Medulla oblongata (tissue), 1 donor: ENCODE measurements around the gene GPR137B.
"Not testable (repeated sequence)": the region's sequence is repeated elsewhere in the genome, so short reads cannot be mapped to it uniquely, and the experiment has no call there.

ENCODE experiments used
- DNase-seq: peaks from one replicate; pipeline ENCODE4 v3.0.0-alpha.2; 2015; ENCODE audit errors: extremely low spot score

GPR137B gene

DNA sequence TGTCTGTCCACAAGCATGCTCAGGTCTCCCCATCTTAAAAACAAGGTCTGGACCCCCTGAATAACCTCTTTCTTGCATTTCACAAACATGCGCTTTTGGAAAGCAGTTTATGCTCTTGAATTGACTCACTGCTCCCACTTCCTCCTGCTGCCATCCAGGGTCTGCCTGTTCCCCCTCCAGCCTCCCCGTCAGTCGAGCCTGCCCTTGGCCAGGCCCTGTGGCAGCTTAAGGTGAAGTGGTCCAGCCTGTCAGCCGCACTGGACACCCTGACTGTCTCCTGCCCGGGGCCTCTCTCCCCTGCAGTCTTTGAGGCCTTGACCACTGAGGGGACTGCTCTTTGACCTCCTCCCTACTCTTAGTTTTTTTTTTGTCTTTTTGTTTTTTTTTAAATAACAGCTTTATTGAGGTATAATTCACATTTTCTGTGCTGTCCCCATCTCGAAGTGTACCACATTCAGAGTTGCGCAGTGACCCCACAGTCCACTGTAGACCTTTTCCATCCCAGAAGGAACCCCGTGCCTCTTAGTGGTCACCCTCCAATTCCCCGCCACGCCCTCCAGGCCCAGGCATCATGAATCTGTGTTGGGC lies 18.3 kb downstream of the GPR137B start:
- no peak for DNase-seq

DNA sequence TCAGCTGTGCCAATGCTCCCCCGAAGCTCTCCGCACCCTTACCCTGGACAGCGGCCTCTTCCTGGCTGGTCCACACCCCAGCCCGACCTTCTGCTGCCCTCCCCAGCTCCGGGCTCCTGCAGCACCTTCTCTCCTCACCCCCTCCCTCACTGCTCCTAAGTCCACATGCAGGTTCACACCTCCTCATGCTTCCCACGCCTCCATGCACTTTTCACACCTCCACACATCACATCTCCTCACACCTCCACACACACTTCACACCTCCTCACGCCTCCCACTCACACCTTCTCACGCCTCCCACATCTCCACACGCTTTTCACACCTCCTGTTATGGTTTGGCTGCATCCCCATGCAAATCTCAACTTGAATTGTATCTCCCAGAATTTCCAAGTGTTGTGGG lies 18.9 kb downstream of the GPR137B start:
- DNase-seq = no peak

DNA sequence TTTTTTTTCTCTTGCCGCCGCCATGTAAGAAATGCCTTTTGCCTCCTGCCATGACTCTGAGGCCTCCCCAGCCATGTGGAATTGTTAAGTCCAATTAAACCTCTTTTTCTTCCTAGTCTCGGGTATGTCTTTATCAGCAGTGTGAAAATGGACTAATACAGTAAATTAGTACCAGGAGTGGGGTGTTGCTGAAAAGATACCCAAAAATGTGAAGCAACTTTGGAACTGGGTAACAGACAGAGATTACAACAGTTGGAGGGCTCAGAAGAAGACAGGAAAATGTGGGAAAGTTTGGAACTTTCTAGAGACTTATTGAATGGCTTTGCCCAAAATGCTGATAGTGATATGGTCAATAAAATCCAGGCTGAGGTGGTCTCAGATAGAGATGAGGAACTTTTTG lies 19.4 kb downstream of the GPR137B start:
- DNase-seq = not testable (repeated sequence)

DNA sequence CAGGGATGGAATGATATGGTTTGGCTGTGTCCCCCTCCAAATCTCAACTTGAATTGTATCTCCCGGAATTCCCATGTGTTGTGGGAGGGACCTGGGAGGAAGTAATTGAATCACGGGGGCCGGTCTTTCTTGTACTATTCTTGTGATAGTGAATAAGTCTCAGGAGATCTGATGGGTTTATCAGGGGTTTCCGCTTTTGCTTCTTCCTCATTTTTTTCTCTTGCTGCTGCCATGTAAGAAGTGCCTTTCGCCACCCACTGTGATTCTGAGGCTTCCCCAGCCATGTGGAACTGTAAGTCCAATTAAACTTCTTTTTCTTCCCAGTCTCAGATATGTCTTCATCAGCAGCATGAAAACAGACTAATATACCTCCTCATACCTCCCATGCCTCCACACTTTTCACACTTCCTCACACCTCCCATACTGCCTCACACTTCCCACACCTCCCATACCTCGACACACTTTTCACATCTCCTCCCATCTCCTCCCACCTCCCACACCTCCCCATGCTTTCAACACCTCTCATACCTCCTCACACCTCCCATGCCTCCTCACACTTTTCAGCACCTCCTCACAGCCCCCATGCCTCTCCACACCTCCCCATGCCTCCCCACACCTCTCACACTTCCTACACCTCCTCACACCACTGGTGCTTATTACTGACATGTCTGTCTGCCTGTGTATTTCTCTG lies 21.3 kb downstream of the GPR137B start:
- no peak for DNase-seq

DNA sequence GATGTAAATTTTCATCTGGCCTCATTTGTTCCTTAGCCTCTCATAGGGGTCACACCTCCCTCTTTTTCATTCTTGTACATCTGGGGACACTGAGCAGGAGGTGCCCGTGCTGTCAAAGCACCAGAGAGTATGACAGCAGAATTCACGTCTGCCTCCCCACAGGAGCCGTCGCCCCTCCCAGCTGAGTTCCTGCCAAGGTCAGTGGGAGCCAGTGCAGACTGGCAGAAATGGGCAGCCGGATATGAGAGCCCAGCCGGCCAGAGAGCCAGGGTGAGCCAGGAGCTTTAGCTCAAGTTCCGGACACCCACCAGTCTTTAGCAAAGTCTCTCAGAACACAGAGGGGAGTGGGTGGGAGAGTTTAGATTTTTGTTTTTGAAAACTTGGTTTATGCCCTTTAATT lies 21.9 kb downstream of the GPR137B start:
- DNase-seq = peak; percentile 31

DNA sequence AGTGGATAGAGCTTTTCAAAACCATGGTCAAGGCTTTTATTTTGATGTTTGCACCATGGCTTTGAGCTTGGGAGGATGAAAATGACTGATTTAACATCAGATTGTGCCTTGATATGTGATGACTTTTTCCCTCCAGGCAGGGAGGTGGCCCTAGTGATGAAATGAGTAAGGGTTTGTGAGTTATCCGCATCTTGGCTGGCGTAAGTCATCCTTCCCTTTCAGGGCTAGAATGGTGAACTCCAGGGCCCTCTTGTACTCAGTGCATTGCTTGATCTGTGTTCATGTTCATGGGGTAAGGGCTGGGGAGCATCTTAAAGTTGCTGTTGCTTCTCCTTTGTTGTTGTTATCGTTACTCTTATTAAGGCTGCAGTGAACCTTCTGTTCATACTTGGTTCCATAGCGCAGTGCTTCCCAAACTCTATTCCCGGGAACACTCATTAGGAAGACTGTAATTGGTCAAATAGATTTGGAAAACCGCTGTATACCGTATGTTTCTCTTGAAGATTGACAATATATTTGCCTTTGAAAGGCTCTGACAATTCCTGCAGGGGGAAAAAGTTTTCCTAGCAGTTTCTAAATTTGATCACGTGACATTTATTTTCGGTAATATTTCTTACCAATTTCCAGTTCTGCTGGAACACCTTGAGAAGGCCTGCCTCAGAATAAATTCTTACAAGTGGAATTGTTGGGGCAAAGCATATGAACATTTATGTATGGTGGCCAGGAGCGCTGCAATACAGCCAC lies 23.1 kb downstream of the GPR137B start:
- no peak for DNase-seq

DNA sequence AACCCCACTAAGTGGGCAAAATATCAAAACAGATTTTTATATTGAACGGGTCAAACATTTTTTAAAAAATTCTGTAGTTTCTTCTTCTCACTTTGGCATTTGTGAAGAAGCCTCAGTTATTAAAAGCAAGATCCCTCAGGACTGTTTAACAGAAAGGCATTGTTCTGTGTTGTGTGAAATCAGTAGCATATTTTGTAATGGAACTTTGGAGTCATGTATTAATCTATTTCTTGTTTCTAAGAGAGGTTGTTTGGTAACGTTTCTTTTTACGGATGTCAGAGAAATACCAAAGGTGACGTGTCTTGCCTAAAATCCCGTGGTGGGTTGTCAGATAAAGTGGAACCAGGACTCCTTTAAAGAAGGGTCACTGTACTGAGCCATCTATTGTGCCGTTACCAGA lies 23.7 kb downstream of the GPR137B start:
- DNase-seq = no peak

DNA sequence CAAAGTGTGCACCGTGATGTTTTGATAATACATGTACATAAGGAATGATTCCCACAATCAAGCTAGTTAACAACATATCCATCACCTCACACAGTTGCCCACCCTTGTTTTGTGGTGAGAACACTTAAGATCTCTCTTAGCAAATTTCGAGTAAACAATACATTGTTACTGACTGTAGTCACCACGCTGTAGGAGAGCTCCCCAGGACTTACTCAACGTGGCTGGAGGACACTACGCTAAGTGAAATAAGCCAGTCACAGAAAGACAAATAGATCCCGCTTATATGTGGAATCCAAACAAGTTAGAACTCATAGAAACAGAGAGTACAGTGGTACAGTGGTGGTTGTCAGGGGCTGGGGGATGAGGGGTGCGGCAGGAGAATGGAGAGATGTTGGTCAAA lies 24.8 kb downstream of the GPR137B start:
- DNase-seq = no peak

DNA sequence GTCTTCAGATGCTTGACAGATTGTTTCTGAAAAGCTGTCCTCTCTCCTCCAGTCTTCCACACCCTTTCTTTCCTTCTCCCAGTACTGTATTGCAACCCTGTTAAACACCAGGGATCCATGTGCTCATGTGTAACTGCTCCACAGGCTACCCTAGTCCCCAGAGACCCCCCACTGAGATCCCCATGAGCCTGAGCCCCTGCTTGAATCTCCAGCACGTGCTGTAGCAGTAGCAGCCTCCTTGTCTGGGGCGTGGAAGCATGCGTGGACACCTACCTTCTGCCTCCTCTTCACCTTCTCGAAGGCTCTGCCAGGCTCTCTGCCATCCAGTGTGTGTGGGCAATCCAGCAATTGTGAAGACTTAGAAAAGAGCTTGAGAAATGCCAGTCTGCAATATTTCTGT lies 25.2 kb downstream of the GPR137B start:
- no peak for DNase-seq

DNA sequence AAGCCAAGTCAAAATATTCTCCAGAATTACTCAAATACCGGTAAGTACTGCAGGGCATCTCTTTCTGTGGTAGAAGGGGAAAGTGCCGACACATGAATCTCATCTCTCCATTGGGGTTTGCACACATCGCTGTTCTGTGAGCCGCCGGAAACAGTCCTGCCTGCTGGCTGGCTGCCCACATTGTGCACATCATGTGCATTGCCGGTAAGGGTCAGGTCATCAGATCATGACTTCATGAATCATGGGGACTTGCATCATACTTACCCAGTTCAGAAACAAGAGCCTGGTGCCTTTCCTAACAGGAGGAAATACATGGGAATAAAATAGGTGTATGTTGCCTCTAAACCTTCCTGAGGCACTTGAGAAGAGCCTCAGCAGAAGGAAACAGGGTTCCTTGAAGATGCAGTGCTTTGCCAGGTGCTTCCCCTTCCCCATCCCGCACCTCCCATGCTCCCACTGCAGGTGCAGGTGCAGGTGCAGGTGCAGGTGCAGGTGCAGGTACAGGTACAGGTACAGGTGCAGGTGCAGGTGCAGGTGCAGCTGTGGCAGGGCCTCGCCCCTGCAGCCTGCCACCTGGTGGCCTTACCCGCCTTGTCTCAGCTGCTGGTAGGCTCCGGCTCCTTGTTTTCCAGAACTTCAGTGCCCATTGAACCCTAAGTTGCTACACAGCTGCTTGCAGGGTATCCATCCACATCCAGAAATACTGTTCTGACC lies 26.5 kb downstream of the GPR137B start:
- no peak for DNase-seq

DNA sequence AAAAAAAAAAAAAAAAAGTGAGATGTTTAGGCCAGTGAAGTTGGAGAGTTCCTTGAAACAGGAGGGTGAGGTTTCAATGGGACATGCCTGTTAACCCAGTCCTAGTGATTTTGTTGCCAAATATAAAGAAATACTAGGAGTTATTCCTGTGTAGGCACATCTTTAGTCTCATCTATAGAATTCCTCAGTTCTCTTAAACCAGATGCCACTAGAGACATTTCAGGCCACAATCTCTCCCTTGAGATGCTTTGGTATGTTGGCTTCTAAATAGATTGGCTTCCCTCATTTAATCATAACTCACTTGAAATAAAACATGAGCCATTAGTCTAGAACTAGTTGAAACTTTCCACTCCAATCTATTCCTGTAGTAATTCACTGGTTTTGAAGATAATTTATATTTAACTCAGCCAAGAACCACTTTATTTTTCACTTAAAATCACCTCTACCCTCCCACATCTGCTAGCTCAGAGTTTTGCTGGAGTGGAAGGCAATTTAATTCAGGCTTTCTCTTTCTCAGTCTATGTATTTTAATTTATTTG lies 29.8 kb downstream of the GPR137B start:
- no peak for DNase-seq

DNA sequence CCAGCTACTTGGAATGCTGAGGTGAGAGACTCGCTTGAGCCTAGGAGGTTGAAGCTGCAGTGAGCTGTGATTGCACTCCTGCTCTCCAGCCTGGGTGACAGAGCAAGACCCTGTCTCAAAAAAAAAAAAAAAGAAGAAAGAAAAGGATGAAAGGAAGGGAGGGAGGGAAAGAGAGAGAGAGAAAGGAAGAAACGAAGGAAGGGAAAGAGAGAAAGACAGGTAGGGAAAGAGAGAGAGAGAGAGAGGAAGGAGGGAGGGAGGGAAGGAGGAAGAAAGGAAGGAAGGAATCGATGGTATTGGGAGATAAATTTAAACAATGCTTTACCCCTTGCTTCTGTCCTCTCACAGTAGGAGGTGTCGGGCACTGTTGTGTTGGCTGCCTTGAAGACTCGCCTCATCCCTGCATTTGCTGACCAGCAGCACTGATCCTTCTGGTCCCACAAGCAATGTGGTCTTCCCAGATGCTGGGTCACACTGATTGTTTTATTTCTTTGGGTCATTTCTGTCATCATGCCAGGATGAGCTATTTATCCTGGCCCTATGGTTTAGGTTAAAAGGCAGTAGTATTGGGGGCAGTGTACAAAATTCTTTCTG lies 30.9 kb downstream of the GPR137B start:
- DNase-seq = no peak

DNA sequence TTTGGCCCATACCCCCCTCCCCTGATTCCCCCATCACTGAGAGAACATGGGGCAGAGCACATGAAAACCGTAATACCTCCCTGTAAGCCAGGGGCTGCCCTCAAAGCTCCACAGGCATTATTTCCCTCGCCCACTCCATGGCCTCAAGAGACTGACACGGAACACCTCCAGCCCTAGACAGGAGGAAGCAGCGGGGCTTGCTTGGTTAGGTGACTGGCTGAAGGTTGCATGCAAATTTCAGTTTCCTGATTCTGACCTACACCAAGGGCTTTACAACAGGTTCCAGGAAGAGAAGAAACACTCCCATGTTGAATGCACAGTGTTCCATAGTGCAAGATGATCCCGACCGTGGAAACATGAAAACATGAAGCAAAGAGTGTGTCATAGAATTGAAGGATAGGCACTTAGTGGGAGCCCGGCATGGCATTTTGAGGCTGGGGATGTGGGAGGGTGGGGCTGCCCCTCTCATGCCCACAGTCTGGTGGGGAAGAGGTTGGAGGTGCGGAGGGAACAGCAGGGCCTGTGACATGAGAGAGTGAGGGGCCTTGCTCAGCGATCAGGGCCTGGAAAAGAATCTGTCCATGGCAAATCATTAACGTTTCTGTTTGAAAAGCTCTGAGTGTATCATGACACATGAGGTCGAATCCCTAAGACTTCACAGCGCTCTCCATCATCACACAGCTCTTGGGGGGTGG lies 33.5 kb downstream of the GPR137B start:
- DNase-seq = no peak

DNA sequence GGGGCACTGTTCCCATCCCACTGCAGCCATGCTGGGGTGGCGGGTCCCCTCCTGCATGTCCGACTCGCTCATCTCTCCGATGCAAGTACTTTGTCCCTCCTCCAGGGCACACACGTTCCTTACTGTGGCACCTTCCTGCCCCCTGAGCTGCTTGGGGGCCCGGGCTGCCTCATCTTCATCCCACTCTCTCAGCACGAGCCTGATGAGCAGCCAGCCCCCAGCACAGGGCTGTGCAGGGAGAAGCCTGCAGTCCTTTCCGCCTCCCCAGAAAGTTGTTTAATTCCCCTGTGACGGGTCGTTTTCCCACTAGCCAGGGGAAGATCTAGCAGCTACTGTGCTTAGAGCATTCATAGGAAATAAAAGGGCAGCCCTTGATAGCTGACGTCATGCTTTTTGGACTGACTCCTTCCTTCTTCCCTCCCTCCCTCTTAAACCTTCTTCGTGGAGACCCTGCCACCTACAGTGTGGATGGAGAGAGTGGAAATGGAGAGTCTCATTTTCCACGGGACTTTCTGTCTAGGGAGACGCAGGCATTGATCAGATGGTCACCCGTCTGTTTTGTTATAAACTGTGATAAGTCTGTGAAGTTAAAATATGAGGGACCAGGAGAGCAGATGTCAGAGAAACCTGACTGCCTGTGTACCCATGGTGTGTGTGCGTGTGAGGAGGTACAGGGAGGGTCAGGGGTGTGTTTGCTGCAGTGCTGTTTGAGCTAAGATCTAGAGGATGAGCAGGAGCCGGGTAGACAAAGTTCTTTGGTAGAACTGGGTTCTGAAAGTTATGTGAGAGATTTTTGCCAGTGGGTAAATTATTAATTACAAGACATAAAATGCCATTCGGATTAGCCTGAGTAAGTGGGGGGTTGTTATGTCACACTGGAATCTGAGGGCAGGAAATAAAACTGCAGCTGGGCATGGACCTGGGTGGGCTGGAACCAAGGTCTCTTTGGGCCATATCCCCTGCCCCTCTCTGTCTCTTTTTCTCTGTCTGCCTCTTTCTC lies 34.3 kb downstream of the GPR137B start:
- DNase-seq = peak; percentile 30

DNA sequence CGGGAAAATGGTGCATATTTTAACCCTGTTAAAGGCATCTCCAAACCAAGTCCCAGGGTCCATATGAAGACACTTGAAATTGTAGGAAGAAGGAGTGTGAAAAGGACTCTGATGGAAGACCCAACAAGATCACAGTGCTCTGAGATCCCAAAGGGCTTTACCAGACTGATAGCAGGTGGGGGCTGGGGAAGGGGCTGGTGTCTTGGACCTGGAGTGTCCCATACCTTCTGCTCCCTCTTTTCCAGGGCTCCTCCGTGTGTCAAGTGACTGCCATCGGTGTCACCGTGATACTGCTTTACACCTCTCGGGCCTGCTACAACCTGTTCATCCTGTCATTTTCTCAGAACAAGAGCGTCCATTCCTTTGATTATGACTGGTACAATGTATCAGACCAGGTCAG lies 37.3 kb downstream of the GPR137B start:
- no peak for DNase-seq

DNA sequence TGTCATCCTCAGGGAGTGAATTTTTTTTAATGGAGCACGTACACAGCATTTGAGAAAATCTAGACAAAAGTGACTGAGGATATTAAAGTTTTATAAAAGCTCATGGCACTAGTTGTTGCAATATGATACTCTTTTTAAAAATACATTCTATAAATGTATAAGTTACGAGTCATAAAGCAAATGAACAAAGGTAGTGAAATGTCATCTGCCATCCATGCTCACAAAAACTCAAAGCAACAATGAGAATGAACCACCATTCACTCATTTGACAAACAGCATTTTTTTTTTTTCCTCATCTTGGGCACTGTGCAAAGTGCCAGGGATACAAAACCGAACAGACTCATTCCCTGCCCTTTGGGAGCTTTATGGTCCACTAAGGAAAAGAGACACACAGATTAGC lies 38.7 kb downstream of the GPR137B start:
- no peak for DNase-seq

DNA sequence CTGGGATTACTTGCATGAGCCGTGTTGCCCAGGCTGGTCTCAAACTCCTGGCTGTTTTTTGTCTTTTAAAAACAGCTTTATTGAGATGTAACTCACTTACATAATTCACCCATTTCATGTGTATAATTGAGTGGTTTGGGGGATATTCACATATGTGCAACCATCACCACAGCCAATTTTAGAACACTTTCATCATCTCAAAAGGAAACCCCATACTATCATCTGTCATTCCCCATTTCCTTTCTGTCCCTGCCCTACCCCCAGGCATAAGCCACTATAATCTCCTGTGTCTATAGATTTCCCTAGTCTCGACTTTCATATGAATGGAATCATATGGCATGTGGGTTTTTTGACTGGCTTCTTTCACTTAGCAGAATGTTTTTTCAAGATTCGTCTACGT lies 43.3 kb downstream of the GPR137B start:
- DNase-seq = no peak

DNA sequence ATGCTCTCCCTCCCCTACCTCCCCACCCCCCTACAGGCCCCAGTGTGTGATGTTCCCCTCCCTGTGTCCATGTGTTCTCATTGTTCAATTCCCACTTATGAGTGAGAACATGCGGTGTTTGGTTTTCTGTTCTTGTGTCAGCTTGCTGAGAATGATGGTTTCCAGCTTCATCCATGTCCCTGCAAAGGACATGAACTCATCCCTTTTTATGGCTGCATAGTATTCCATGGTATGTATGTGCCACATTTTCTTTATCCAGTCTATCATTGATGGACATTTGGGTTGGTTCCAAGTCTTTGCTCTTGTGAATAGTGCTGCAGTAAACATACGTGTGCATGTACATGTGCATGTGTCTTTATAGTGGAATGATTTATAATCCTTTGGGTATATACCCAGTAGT lies 44.1 kb downstream of the GPR137B start:
- DNase-seq = not testable (repeated sequence)

DNA sequence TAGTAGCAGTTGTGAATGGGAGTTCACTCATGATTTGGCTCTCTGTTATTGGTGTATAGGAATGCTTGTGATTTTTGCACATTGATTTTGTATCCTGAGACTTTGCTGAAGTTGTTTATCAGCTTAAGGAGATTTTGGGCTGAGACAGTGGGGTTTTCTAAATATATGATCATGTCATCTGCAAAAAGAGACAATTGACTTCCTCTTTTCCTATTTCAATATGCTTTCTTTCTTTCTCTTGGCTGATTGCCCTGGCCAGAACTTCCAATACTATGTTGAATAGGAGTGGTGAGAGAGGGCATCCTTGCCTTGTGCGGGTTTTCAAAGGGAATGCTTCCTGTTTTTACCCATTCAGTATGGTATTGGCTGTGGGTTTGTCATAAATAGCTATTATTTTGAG lies 45.7 kb downstream of the GPR137B start:
- DNase-seq = not testable (repeated sequence)

DNA sequence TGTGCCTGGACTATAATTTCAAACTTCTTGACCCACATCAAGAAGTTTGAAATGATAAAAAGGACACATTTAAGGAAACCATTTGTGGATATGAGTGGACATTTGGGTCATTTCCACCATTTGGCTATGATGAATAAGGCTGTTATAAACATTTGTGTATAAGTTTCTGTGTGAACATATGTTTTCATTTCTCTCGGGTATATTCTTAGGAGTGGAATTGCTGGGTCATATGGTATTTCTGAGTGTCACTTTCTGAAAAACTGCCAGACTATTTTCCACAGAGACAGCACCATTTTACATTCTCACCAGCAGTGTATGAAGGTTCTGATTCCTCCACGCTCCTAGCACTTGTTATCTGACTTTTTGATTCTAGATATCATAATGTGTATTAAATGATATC lies 50.8 kb downstream of the GPR137B start:
- DNase-seq = no peak
